PC-3 (cell line): ENCODE results near the gene VPS33A. TPM values are rescaled to one million over a fixed set of nuclear protein-coding genes. Genes with fewer than 3 reads are reported as not detected.

ENCODE experiments used
- ATAC-seq: fragments of 200-7000 bp; cut with Tn5 transposase; 2 replicates; pipeline ENCODE4 v1.9.1; 2020; ENCODE audit warnings: mild to moderate bottlenecking, moderate library complexity
- BruUV-seq: library from RNA; stranded (reverse); fragments of 400-500 nt; replicated peaks from 2 replicates; lab custom pipeline; 2021; lab: Mats Ljungman, UMichigan
- CTCF ChIA-PET: fragments of 300-600 bp; sonication (Branson Sonifier 250); formaldehyde crosslinking; loops from one replicate; lab custom pipeline; 2022; ENCODE audit warnings: antibody characterized with exemption; lab: Charles Lee
- POLR2A ChIA-PET: fragments of 300-600 bp; sonication (Branson Sonifier 250); formaldehyde crosslinking; loops from one replicate; lab custom pipeline; 2022; ENCODE audit warnings: antibody characterized with exemption; ENCODE audit not compliant: unreplicated experiment; lab: Charles Lee
- DNase-seq: peaks from one replicate; pipeline ENCODE4 v3.0.0-alpha.2; 2015
- H2AFZ ChIP-seq: fragments of 300-600 bp; sonication (generic); 2 replicates; pipeline ENCODE4 v1.6.0; 2016; ENCODE audit warnings: antibody characterized with exemption, low read length
- H3F3A ChIP-seq: fragments of 300-600 bp; sonication (generic); one replicate; pipeline ENCODE4 v1.6.0; 2017; ENCODE audit warnings: antibody characterized with exemption, low read length, control low read depth, mild to moderate bottlenecking; ENCODE audit not compliant: unreplicated experiment
- H3K27ac ChIP-seq: fragments of 300-600 bp; sonication (generic); 2 replicates; pipeline ENCODE4 v1.5.1; 2016; ENCODE audit warnings: mild to moderate bottlenecking, low read length
- H3K27me3 ChIP-seq: fragments of 300-600 bp; sonication (generic); 2 replicates; pipeline ENCODE4 v1.6.1; 2016; ENCODE audit warnings: low read length, mixed read lengths
- H3K36me3 ChIP-seq: fragments of 300-600 bp; sonication (generic); 2 replicates; pipeline ENCODE4 v1.6.1; 2016; ENCODE audit warnings: low read depth, mixed run types, low read length, mixed read lengths
- H3K4me1 ChIP-seq: fragments of 300-600 bp; sonication (generic); 2 replicates; pipeline ENCODE4 v1.5.1; 2016; ENCODE audit warnings: low read length; ENCODE audit not compliant: insufficient read depth
- H3K4me2 ChIP-seq: fragments of 300-600 bp; sonication (generic); 2 replicates; pipeline ENCODE4 v1.6.0; 2016; ENCODE audit warnings: low read length
- H3K4me3 ChIP-seq: fragments of 300-600 bp; sonication (generic); 2 replicates; pipeline ENCODE4 v1.5.1; 2016; ENCODE audit warnings: mild to moderate bottlenecking, low read length, mixed read lengths
- H3K79me2 ChIP-seq: fragments of 300-600 bp; sonication (generic); 2 replicates; pipeline ENCODE4 v1.6.1; 2017; ENCODE audit warnings: low read length, mixed read lengths
- H3K9ac ChIP-seq: fragments of 300-600 bp; sonication (generic); 2 replicates; pipeline ENCODE4 v1.6.0; 2016; ENCODE audit warnings: mild to moderate bottlenecking, low read length
- H3K9me2 ChIP-seq: fragments of 300-600 bp; sonication (generic); replicated peaks from 2 replicates; pipeline ENCODE4 v1.6.1; 2016; ENCODE audit warnings: mixed run types, low read length, mixed read lengths
- H3K9me3 ChIP-seq: fragments of 300-600 bp; sonication (generic); 2 replicates; pipeline ENCODE4 v1.6.1; 2016; ENCODE audit warnings: low read length, mixed read lengths
- H4K20me1 ChIP-seq: fragments of 300-600 bp; sonication (generic); 2 replicates; pipeline ENCODE4 v1.6.1; 2016; ENCODE audit warnings: low read length, mixed read lengths
- CTCF ChIP-seq: fragments of 300-600 bp; sonication (generic); conservative IDR thresholded peaks from 2 replicates; pipeline ENCODE4 v1.5.1; 2017; ENCODE audit warnings: antibody characterized with exemption, low read depth, mild to moderate bottlenecking, low read length
- EZH2 ChIP-seq: fragments of 300-600 bp; sonication (generic); IDR thresholded peaks from one replicate; pipeline ENCODE4 v1.6.1; 2017; ENCODE audit warnings: antibody characterized with exemption, mild to moderate bottlenecking, low read length; ENCODE audit not compliant: unreplicated experiment
- EZH2phosphoT487 ChIP-seq: fragments of 300-600 bp; sonication (generic); IDR thresholded peaks from 2 replicates; pipeline ENCODE4 v1.6.1; 2018; ENCODE audit warnings: mild to moderate bottlenecking, antibody characterized with exemption, low read length, borderline replicate concordance
- intact Hi-C: fragments of 100-400 bp; cut with micrococcal nuclease; formaldehyde crosslinking; loops from 2 replicates; pipeline ENCODE4 v1.9.0; 2023
- total RNA-seq: library from RNA; depleted of rRNA; stranded (reverse); fragments of >200 nt; gene quantifications from 2 replicates; pipeline ENCODE4 v1.2.3, GENCODE V29; 2014

The VPS33A gene
- total RNA-seq, 1 experiment from 2014 or later: 40.8 TPM

GRCh38 chr12:122235741-122236140 is 30.6 kb downstream of the VPS33A start:
- TF ChIP-seq EZH2 (no peak), EZH2phosphoT487 (no peak), CTCF (no peak)
- CTCF ChIA-PET: no interaction called here
- no peaks in the 10 kb centered on the region for H3K79me2 ChIP-seq

GRCh38 chr12:122232691-122233090 is 33.6 kb downstream of the VPS33A start:
- H3K4me2 ChIP-seq: no peak overlapping the region
- H3K9me2 ChIP-seq: no peaks in the 10 kb centered on the region
- POLR2A ChIA-PET: no interaction called here
- CTCF ChIA-PET: no interaction called here
- ATAC-seq (no peak), DNase-seq (no peak)
- H3K36me3 ChIP-seq: peaks cover 11% of the 10 kb centered on the region
- no peaks in the 10 kb centered on the region for H3K4me1 ChIP-seq
- no peaks in the 10 kb centered on the region for H3K9me3 ChIP-seq
- no peak overlapping the region for H2AFZ ChIP-seq
- no peaks in the 10 kb centered on the region for H3K27me3 ChIP-seq
- no TSS peak for BruUV-seq
- no peaks in the 10 kb centered on the region for H3K79me2 ChIP-seq
- TF ChIP-seq EZH2 (no peak), EZH2phosphoT487 (no peak), CTCF (no peak)
- no peaks in the 10 kb centered on the region for H3F3A ChIP-seq
- no peaks in the 10 kb centered on the region for H4K20me1 ChIP-seq
- H3K9ac ChIP-seq: no peak overlapping the region
- H3K27ac ChIP-seq: no peak overlapping the region
- intact Hi-C loops: no loop called here
- H3K4me3 ChIP-seq: no peak overlapping the region

More at GRCh38 chr12:122235741-122236140, 30.6 kb downstream of the VPS33A start:
- peaks cover 14% of the 10 kb centered on the region for H3K36me3 ChIP-seq
- no peak overlapping the region for H2AFZ ChIP-seq
- H3K9me3 ChIP-seq: no peaks in the 10 kb centered on the region
- no peaks in the 10 kb centered on the region for H4K20me1 ChIP-seq
- no peaks in the 10 kb centered on the region for H3K27me3 ChIP-seq
- no peak for ATAC-seq
- H3K4me2 ChIP-seq: no peak overlapping the region
- no peak overlapping the region for H3K27ac ChIP-seq
- intact Hi-C loops: no loop called here
- H3F3A ChIP-seq: no peaks in the 10 kb centered on the region
- POLR2A ChIA-PET: no interaction called here
- no peak overlapping the region for H3K4me3 ChIP-seq
- no peak for DNase-seq
- no peak overlapping the region for H3K9ac ChIP-seq
- no TSS peak for BruUV-seq
- H3K4me1 ChIP-seq: no peaks in the 10 kb centered on the region
- no peaks in the 10 kb centered on the region for H3K9me2 ChIP-seq

- CTCF ChIA-PET: no interaction called here
Observed at GRCh38 chr12:122230798-122231197, 35.5 kb downstream of the VPS33A start.

More at GRCh38 chr12:122230798-122231197, 35.5 kb downstream of the VPS33A start:
- Histone ChIP-seq H3K9me2 (no peaks in the 10 kb centered on the region), H3K4me2 (no peak overlapping the region), H2AFZ (no peak overlapping the region), H3K27me3 (no peaks in the 10 kb centered on the region), H3K36me3 (peaks cover 11% of the 10 kb centered on the region), H3K9me3 (no peaks in the 10 kb centered on the region), H3F3A (no peaks in the 10 kb centered on the region), H3K4me3 (no peak overlapping the region), H3K4me1 (peaks cover 5% of the 10 kb centered on the region), H3K27ac (no peak overlapping the region), H3K79me2 (no peaks in the 10 kb centered on the region), H3K9ac (no peak overlapping the region), H4K20me1 (no peaks in the 10 kb centered on the region)
- DNase-seq (no peak), ATAC-seq (no peak)
- intact Hi-C loops: no loop called here
- no TSS peak for BruUV-seq
- POLR2A ChIA-PET: no interaction called here
- TF ChIP-seq CTCF (no peak), EZH2phosphoT487 (no peak), EZH2 (no peak)
